ENCODE data around the gene TMEM86B.
"Not testable (repeated sequence)": the region's sequence is repeated elsewhere in the genome, so short reads cannot be mapped to it uniquely, and the experiment has no call there.

TMEM86B gene

GRCh38 chr19:55241935-55242464 lies 13.4 kb upstream of the TMEM86B start:
- no peak for DNase-seq (ENCODE audit: low read depth in 2 of 2)

GRCh38 chr19:55241143-55241934 lies 12.8 kb upstream of the TMEM86B start:
- DNase-seq (ENCODE audit: low read depth in 2 of 2), result no peak

GRCh38 chr19:55240713-55241020 lies 12.1 kb upstream of the TMEM86B start:
- no peak for DNase-seq (ENCODE audit: low read depth in 2 of 2)

GRCh38 chr19:55239004-55239403 lies 10.4 kb upstream of the TMEM86B start:
- DNase-seq (ENCODE audit: low read depth in 2 of 2), result no peak

- no peak for DNase-seq (ENCODE audit: low read depth in 2 of 2)
Measured at GRCh38 chr19:55238030-55238429, 9.5 kb upstream of the TMEM86B start.

GRCh38 chr19:55232986-55233385 lies 4.4 kb upstream of the TMEM86B start:
- no peak for DNase-seq (ENCODE audit: low read depth in 2 of 2)

GRCh38 chr19:55232286-55232602 lies 3.7 kb upstream of the TMEM86B start:
- DNase-seq (ENCODE audit: low read depth in 2 of 2), result no peak

- DNase-seq (ENCODE audit: low read depth in 2 of 2), result no peak
Measured at GRCh38 chr19:55231391-55232285, 3.1 kb upstream of the TMEM86B start.

GRCh38 chr19:55230780-55231179 lies 2.2 kb upstream of the TMEM86B start:
- DNase-seq (ENCODE audit: low read depth in 2 of 2), result no peak

- DNase-seq (ENCODE audit: low read depth in 2 of 2), result no peak
Measured at GRCh38 chr19:55230329-55230728, 1.8 kb upstream of the TMEM86B start.

GRCh38 chr19:55229789-55230182 lies 1.2 kb upstream of the TMEM86B start:
- no peak for DNase-seq (ENCODE audit: low read depth in 2 of 2)

- DNase-seq (ENCODE audit: low read depth in 2 of 2), result no peak
Measured at GRCh38 chr19:55229145-55229788, 704 bp upstream of the TMEM86B start.

GRCh38 chr19:55228015-55228391 lies 560 bp downstream of the TMEM86B start:
- DNase-seq (ENCODE audit: low read depth in 2 of 2), result no peak

GRCh38 chr19:55227241-55228014 lies 1.1 kb downstream of the TMEM86B start:
- no peak for DNase-seq (ENCODE audit: low read depth in 2 of 2)

- no peak for DNase-seq (ENCODE audit: low read depth in 2 of 2)
Measured at GRCh38 chr19:55226788-55227187, 1.8 kb downstream of the TMEM86B start.

GRCh38 chr19:55226273-55226672 lies 2.3 kb downstream of the TMEM86B start:
- DNase-seq (ENCODE audit: low read depth in 2 of 2), result no peak

GRCh38 chr19:55225415-55225958 lies 3.1 kb downstream of the TMEM86B start:
- no peak for DNase-seq (ENCODE audit: low read depth in 2 of 2)

- not testable (repeated sequence) for DNase-seq (ENCODE audit: low read depth in 2 of 2)
Measured at GRCh38 chr19:55224679-55225414, 3.7 kb downstream of the TMEM86B start.

GRCh38 chr19:55224038-55224665 lies 4.4 kb downstream of the TMEM86B start:
- no peak for DNase-seq (ENCODE audit: low read depth in 2 of 2)

All from fibroblast of skin of left quadriceps (primary cell).